Fibroblast of lung (primary cell): Measurements from ENCODE around the gene IMMP2L.

ENCODE experiments used
- CTCF ChIP-seq, 2 donors: IDR thresholded peaks in 1 of 2; conservative IDR thresholded peaks in 1 of 2; 1 replicate in 1 of 2; 2 replicates in 1 of 2; pipeline ENCODE4 v1.5.1; 2011 to 2012; ENCODE audit warnings: low read length in 2 of 2, control low read depth in 1 of 2, inconsistent platforms in 1 of 2, low read depth in 1 of 2, mild to moderate bottlenecking in 1 of 2
- EZH2 ChIP-seq: IDR thresholded peaks from 2 replicates; pipeline ENCODE4 v1.5.1; 2012; ENCODE audit warnings: low read length, control low read depth, mild to moderate bottlenecking; ENCODE audit errors: missing control alignments

DNA sequence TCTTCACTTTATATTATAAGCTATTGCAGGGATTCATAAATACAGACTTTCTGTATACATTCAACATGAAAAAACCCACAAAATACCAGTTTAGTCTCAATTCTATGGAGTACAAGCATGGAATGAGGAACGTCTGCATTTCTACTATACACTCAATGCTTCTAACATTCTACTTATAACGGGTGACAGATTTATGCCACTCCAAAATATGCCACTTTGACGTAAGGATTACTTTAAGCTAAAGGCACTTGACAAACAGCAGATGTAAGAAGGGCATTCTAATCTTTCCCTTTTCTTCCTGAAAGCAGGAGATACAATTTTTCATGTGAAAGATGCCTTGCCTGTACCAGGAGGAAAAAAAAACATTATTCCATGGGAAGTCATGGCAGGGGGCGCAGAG is 676.8 kb downstream of the IMMP2L start:
- TF ChIP-seq CTCF (conservative IDR thresholded peaks at IDR 0.05 in 1 of 2, IDR thresholded peaks at IDR 0.05 in 1 of 2; ENCODE audit: low read depth in 1 of 2, low read length in 2 of 2) (no peak), EZH2 (no peak)
